BLaER1 treated with 17β-estradiol and CSF1 and Interleukin-3, amounts not matched to agents 10 nM and 100 nM (cell line): ENCODE data around the gene MLEC.

Experiments used
- H3K27ac ChIP-seq, 11 experiments: shearing (Covaris generic); formaldehyde crosslinking; 2 replicates each; pipeline ENCODE4 v1.8.1; 2022
- H3K27me3 ChIP-seq, 11 experiments: shearing (Covaris generic); formaldehyde crosslinking; 2 replicates each; pipeline ENCODE4 v1.8.1; 2022
- H3K36me3 ChIP-seq, 11 experiments: shearing (Covaris generic); formaldehyde crosslinking; 2 replicates each; pipeline ENCODE4 v1.8.1; 2022
- H3K4me1 ChIP-seq, 10 experiments: shearing (Covaris generic); formaldehyde crosslinking; 2 replicates each; pipeline ENCODE4 v1.8.1; 2022
- H3K4me2 ChIP-seq, 11 experiments: shearing (Covaris generic); formaldehyde crosslinking; 2 replicates each; pipeline ENCODE4 v1.8.1; 2022
- H3K4me3 ChIP-seq, 10 experiments: shearing (Covaris generic); formaldehyde crosslinking; 2 replicates each; pipeline ENCODE4 v1.8.1; 2022
- H3K9ac ChIP-seq, 11 experiments: shearing (Covaris generic); formaldehyde crosslinking; 2 replicates each; pipeline ENCODE4 v1.8.1; 2022
- H3K9me3 ChIP-seq, 11 experiments: shearing (Covaris generic); formaldehyde crosslinking; replicated peaks in 1 of 11; 2 replicates each; pipeline ENCODE4 v1.8.1; 2022
- H4K20me1 ChIP-seq, 11 experiments: shearing (Covaris generic); formaldehyde crosslinking; 2 replicates each; pipeline ENCODE4 v1.8.1; 2022
- Cebpa-rat ChIP-seq, 11 experiments: shearing (Covaris generic); IDR thresholded peaks; 2 replicates each; pipeline ENCODE4 v1.8.1; 2022

Gene MLEC

GRCh38 chr12:120684523-120684932 is 2.4 kb upstream of the MLEC start:
- Histone ChIP-seq H4K20me1 (peaks cover 8 to 25% (median 24%) of the 10 kb centered on the region in 11 experiments; a peak in 21 of 22 replicates), H3K36me3 (peaks cover 0 to 4% (median 0%) of the 10 kb centered on the region in 11 experiments; a peak in 1 of 22 replicates), H3K9ac (peak overlapping the region in 10 of 11 experiments; percentile 65 to 98 (median 94); a peak in 20 of 22 replicates), H3K4me2 (peak overlapping the region; percentile 76 to 95 (median 89)), H3K4me3 (peak overlapping the region in 3 of 10 experiments; percentile 3 to 88 (median 22); a peak in 2 of 20 replicates), H3K4me1 (peaks cover 32 to 73% (median 56%) of the 10 kb centered on the region in 10 experiments), H3K9me3 (no peaks in the 10 kb centered on the region), H3K27me3 (no peaks in the 10 kb centered on the region), H3K27ac (peak overlapping the region in 10 of 11 experiments; percentile 89 to 97 (median 93); a peak in 20 of 22 replicates)
- peak in 10 of 11 experiments; percentile 40 to 79 (median 61); a peak in 14 of 22 replicates for TF ChIP-seq Cebpa-rat (IDR thresholded peaks at IDR 0.05)

GRCh38 chr12:120685522-120685921 is 1.4 kb upstream of the MLEC start:
- Histone ChIP-seq H3K9ac (peak overlapping the region in 9 of 11 experiments; percentile 76 to 98 (median 95); a peak in 19 of 22 replicates), H3K27ac (peak overlapping the region in 10 of 11 experiments; percentile 89 to 97 (median 93); a peak in 21 of 22 replicates)
- 0 out of 22 replicates have a peak, but pooled peaks of 1 of the 11 experiments have one; percentile 9 for TF ChIP-seq Cebpa-rat (IDR thresholded peaks at IDR 0.05)

GRCh38 chr12:120686151-120686689 is 729 bp upstream of the MLEC start:
- peaks cover 46 to 73% (median 64%) of the 10 kb centered on the region in 10 experiments for H3K4me1 ChIP-seq
- H3K9me3 ChIP-seq: no peaks in the 10 kb centered on the region
- peaks cover 25 to 42% (median 41%) of the 10 kb centered on the region in 11 experiments; a peak in 21 of 22 replicates for H4K20me1 ChIP-seq
- H3K9ac ChIP-seq: peak overlapping the region; percentile 87 to 98 (median 95)
- H3K27ac ChIP-seq: peak overlapping the region; percentile 80 to 97 (median 92); a peak in 21 of 22 replicates
- H3K4me2 ChIP-seq: peak overlapping the region; percentile 76 to 95 (median 89)
- H3K27me3 ChIP-seq: no peaks in the 10 kb centered on the region
- TF ChIP-seq Cebpa-rat (IDR thresholded peaks at IDR 0.05): no peak
- H3K4me3 ChIP-seq: peak overlapping the region; percentile 86 to 97 (median 90)
- peaks cover 0 to 19% (median 0%) of the 10 kb centered on the region in 11 experiments; a peak in 5 of 22 replicates for H3K36me3 ChIP-seq

More at GRCh38 chr12:120685522-120685921, 1.4 kb upstream of the MLEC start:
- Histone ChIP-seq H3K27me3 (no peaks in the 10 kb centered on the region), H3K9me3 (no peaks in the 10 kb centered on the region), H3K4me1 (peaks cover 40 to 73% (median 60%) of the 10 kb centered on the region in 10 experiments), H3K4me3 (peak overlapping the region in 9 of 10 experiments; percentile 87 to 97 (median 92); a peak in 16 of 20 replicates), H3K36me3 (peaks cover 0 to 14% (median 0%) of the 10 kb centered on the region in 11 experiments; a peak in 4 of 22 replicates), H4K20me1 (peaks cover 18 to 35% (median 34%) of the 10 kb centered on the region in 11 experiments; a peak in 21 of 22 replicates), H3K4me2 (peak overlapping the region; percentile 76 to 95 (median 89))

GRCh38 chr12:120687578-120688289 is 785 bp downstream of the MLEC start:
- Histone ChIP-seq H3K36me3 (peaks cover under 1 to 30% (median 6%) of the 10 kb centered on the region in 11 experiments; a peak in 20 of 22 replicates), H3K9ac (peak overlapping the region; percentile 87 to 98 (median 95)), H3K4me2 (peak overlapping the region; percentile 86 to 97 (median 94)), H3K4me3 (peak overlapping the region; percentile 86 to 97 (median 90)), H3K27me3 (no peaks in the 10 kb centered on the region), H3K9me3 (no peaks in the 10 kb centered on the region), H4K20me1 (peaks cover 40 to 57% (median 56%) of the 10 kb centered on the region in 11 experiments; a peak in 21 of 22 replicates), H3K4me1 (peaks cover 61 to 81% (median 74%) of the 10 kb centered on the region in 10 experiments), H3K27ac (peak overlapping the region; percentile 73 to 97 (median 92))
- no peak for TF ChIP-seq Cebpa-rat (IDR thresholded peaks at IDR 0.05)

GRCh38 chr12:120688527-120689071 is 1.6 kb downstream of the MLEC start:
- peak overlapping the region in 10 of 11 experiments; percentile 89 to 97 (median 93); a peak in 20 of 22 replicates for H3K27ac ChIP-seq
- H3K4me3 ChIP-seq: peak overlapping the region; percentile 86 to 97 (median 90)
- TF ChIP-seq Cebpa-rat (IDR thresholded peaks at IDR 0.05): no peak
- H3K4me2 ChIP-seq: peak overlapping the region; percentile 86 to 97 (median 94)
- H3K27me3 ChIP-seq: no peaks in the 10 kb centered on the region
- H3K36me3 ChIP-seq: peaks cover 9 to 38% (median 14%) of the 10 kb centered on the region in 11 experiments
- no peaks in the 10 kb centered on the region for H3K9me3 ChIP-seq
- H3K9ac ChIP-seq: peak overlapping the region; percentile 87 to 98 (median 95)
- peaks cover 65 to 77% (median 69%) of the 10 kb centered on the region in 10 experiments for H3K4me1 ChIP-seq
- H4K20me1 ChIP-seq: peaks cover 48 to 66% (median 65%) of the 10 kb centered on the region in 11 experiments; a peak in 21 of 22 replicates

- Histone ChIP-seq H4K20me1 (peaks cover 48 to 75% (median 72%) of the 10 kb centered on the region in 11 experiments; a peak in 21 of 22 replicates), H3K27ac (peak overlapping the region in 7 of 11 experiments; percentile 90 to 97 (median 92); a peak in 9 of 22 replicates), H3K36me3 (peaks cover 19 to 48% (median 24%) of the 10 kb centered on the region in 11 experiments), H3K4me1 (peaks cover 59 to 71% (median 62%) of the 10 kb centered on the region in 10 experiments), H3K9me3 (no peaks in the 10 kb centered on the region), H3K27me3 (no peaks in the 10 kb centered on the region), H3K4me2 (peak overlapping the region; percentile 86 to 97 (median 94)), H3K9ac (peak overlapping the region; percentile 87 to 98 (median 95)), H3K4me3 (peak overlapping the region; percentile 86 to 97 (median 90))
- TF ChIP-seq Cebpa-rat (IDR thresholded peaks at IDR 0.05): no peak
Measured at GRCh38 chr12:120689397-120690082, 2.6 kb downstream of the MLEC start.

GRCh38 chr12:120690083-120690450 is 3.1 kb downstream of the MLEC start:
- no peaks in the 10 kb centered on the region for H3K27me3 ChIP-seq
- peak overlapping the region in 1 of 11 experiments; percentile 92; a peak in 2 of 22 replicates for H3K27ac ChIP-seq
- TF ChIP-seq Cebpa-rat (IDR thresholded peaks at IDR 0.05): no peak
- H3K9me3 ChIP-seq: no peaks in the 10 kb centered on the region
- peak overlapping the region; percentile 87 to 98 (median 95); a peak in 15 of 22 replicates for H3K9ac ChIP-seq
- H3K4me3 ChIP-seq: peak overlapping the region in 8 of 10 experiments; percentile 87 to 97 (median 94); a peak in 5 of 20 replicates
- H4K20me1 ChIP-seq: peaks cover 48 to 80% (median 72%) of the 10 kb centered on the region in 11 experiments; a peak in 21 of 22 replicates
- peak overlapping the region; percentile 86 to 97 (median 94) for H3K4me2 ChIP-seq
- peaks cover 54 to 68% (median 57%) of the 10 kb centered on the region in 10 experiments for H3K4me1 ChIP-seq
- H3K36me3 ChIP-seq: peaks cover 24 to 53% (median 29%) of the 10 kb centered on the region in 11 experiments
